Endothelial cell of umbilical vein (primary cell): Measurements from ENCODE around the gene RNF150. TPM values are rescaled to one million over a fixed set of nuclear protein-coding genes. Genes with fewer than 3 reads are reported as not detected.

Experiments
- BruUV-seq: library from RNA; stranded (reverse); fragments of 400-500 nt; replicated peaks from 2 replicates; lab custom pipeline; 2021; lab: Mats Ljungman, UMichigan
- CTCF ChIA-PET: fragments of 300-600, 350-600 bp; sonication (Branson Sonifier 250); formaldehyde crosslinking; loops from one replicate; lab custom pipeline; 2021; ENCODE audit warnings: antibody characterized with exemption, inconsistent platforms; lab: Charles Lee
- POLR2A ChIA-PET: fragments of 300-600, 350-600 bp; sonication (Branson Sonifier 250); formaldehyde crosslinking; loops from one replicate; lab custom pipeline; 2021; ENCODE audit warnings: antibody characterized with exemption, inconsistent platforms; lab: Charles Lee
- DNase-seq: peaks from one replicate; pipeline ENCODE4 v3.0.0-alpha.2; 2011; ENCODE audit warnings: low read depth, low spot score
- FAIRE-seq: peaks from 2 replicates; lab custom pipeline; 2011; peaks lifted over from hg19 to GRCh38; lab: Jason Lieb, UNC
- H2AFZ ChIP-seq: 2 replicates; pipeline ENCODE4 v1.6.0; 2012; ENCODE audit warnings: low read depth, low read length, control low read depth, inconsistent platforms
- H3K27ac ChIP-seq: 2 replicates; pipeline ENCODE4 v1.5.1; 2011; ENCODE audit warnings: low read depth, mild to moderate bottlenecking, control low read depth, low read length, moderate library complexity; ENCODE audit not compliant: insufficient read depth
- H3K27me3 ChIP-seq, 2 experiments: 2 replicates each; pipeline versions ENCODE4 v1.6.0 to v1.6.1; 2011; ENCODE audit warnings: low read length in 2 of 2, mixed read lengths in 1 of 2; ENCODE audit not compliant: control insufficient read depth in 2 of 2, insufficient read depth in 2 of 2
- H3K36me3 ChIP-seq, 2 experiments: 2 replicates in 1 of 2; 3 replicates in 1 of 2; pipeline ENCODE4 v1.5.1; 2011; ENCODE audit warnings: low read length in 2 of 2, mild to moderate bottlenecking in 1 of 2, moderate library complexity in 1 of 2; ENCODE audit not compliant: control insufficient read depth in 2 of 2, insufficient read depth in 2 of 2; ENCODE audit errors: extremely low read depth in 1 of 2
- H3K4me1 ChIP-seq: 3 replicates; pipeline ENCODE4 v1.5.1; 2011; ENCODE audit warnings: mild to moderate bottlenecking, low read length; ENCODE audit not compliant: control insufficient read depth, insufficient read depth; ENCODE audit errors: extremely low read depth
- H3K4me2 ChIP-seq: 2 replicates; pipeline ENCODE4 v1.6.1; 2011; ENCODE audit warnings: low read length, control low read depth, mixed read lengths; ENCODE audit not compliant: insufficient read depth
- H3K4me3 ChIP-seq, 3 experiments: fragments of 200-600 bp in 1 of 3; sonication (generic), shearing (Covaris generic) in 1 of 3; replicated peaks in 1 of 3; 2 replicates each; pipeline ENCODE4 v1.5.1; 2011 to 2016; ENCODE audit warnings: control low read depth in 3 of 3, low read length in 3 of 3, mild to moderate bottlenecking in 2 of 3, inconsistent platforms in 1 of 3, low read depth in 1 of 3, moderate library complexity in 1 of 3; ENCODE audit not compliant: insufficient read depth in 1 of 3
- H3K79me2 ChIP-seq: 2 replicates; pipeline ENCODE4 v1.6.0; 2012; ENCODE audit warnings: low read length, inconsistent platforms; ENCODE audit not compliant: control insufficient read depth, insufficient read depth
- H3K9ac ChIP-seq: replicated peaks from 2 replicates; pipeline ENCODE3; 2011; ENCODE audit warnings: low read length, control low read depth; ENCODE audit not compliant: insufficient read depth; ENCODE audit errors: extremely low read depth
- H3K9me1 ChIP-seq: replicated peaks from 3 replicates; pipeline ENCODE4 v1.6.0; 2011; ENCODE audit warnings: mild to moderate bottlenecking, low read length; ENCODE audit not compliant: control insufficient read depth, insufficient read depth; ENCODE audit errors: extremely low read depth
- H3K9me3 ChIP-seq: replicated peaks from 2 replicates; pipeline ENCODE4 v1.5.1; 2012; ENCODE audit warnings: low read length, inconsistent platforms; ENCODE audit not compliant: control insufficient read depth, insufficient read depth
- H4K20me1 ChIP-seq: replicated peaks from 2 replicates; pipeline ENCODE3; 2011; ENCODE audit warnings: mild to moderate bottlenecking, low read length; ENCODE audit not compliant: control insufficient read depth, insufficient read depth; ENCODE audit errors: extremely low read depth
- EZH2 ChIP-seq: IDR thresholded peaks from 2 replicates; pipeline ENCODE4 v1.6.1; 2012; ENCODE audit warnings: borderline replicate concordance, low read depth, mild to moderate bottlenecking, moderate library complexity, low read length, inconsistent platforms; ENCODE audit not compliant: severe bottlenecking
- FOS ChIP-seq: IDR thresholded peaks from 2 replicates; pipeline ENCODE4 v1.6.1; 2011; ENCODE audit warnings: mild to moderate bottlenecking, low read length, moderate library complexity, borderline replicate concordance; ENCODE audit not compliant: insufficient read depth
- GATA2 ChIP-seq: IDR thresholded peaks from 2 replicates; pipeline ENCODE4 v1.7.0; 2011; ENCODE audit warnings: low read depth, mild to moderate bottlenecking, moderate library complexity, mixed read lengths, low read length; ENCODE audit not compliant: insufficient read length, insufficient read depth
- JUN ChIP-seq: IDR thresholded peaks from 2 replicates; pipeline ENCODE4 v1.6.1; 2011; ENCODE audit warnings: borderline replicate concordance, low read depth; ENCODE audit not compliant: insufficient read length, insufficient read depth
- MAX ChIP-seq: IDR thresholded peaks from 2 replicates; pipeline ENCODE4 v1.6.1; 2011; ENCODE audit not compliant: insufficient read depth, insufficient read length
- MYC ChIP-seq: IDR thresholded peaks from one replicate; pipeline ENCODE4 v1.6.1; 2011; ENCODE audit warnings: mild to moderate bottlenecking, low read depth, low read length
- POLR2A ChIP-seq: IDR thresholded peaks from 2 replicates; pipeline ENCODE4 v1.6.1; 2012; ENCODE audit warnings: low read depth, mild to moderate bottlenecking, control low read depth, low read length
- POLR2AphosphoS5 ChIP-seq: IDR thresholded peaks from 2 replicates; pipeline ENCODE4 v1.6.1; 2012; ENCODE audit warnings: low read depth, mild to moderate bottlenecking, control low read depth, low read length, moderate library complexity; ENCODE audit not compliant: insufficient read depth
- dilution Hi-C: fragments of 300-500 bp; cut with MboI; formaldehyde crosslinking; loops from one replicate; pipeline ENCODE4 v1.15.0; 2019; ENCODE audit warnings: low sequenced_read_pairs; ENCODE audit not compliant: extremely low pct_ligation_motif_present
- intact Hi-C: fragments of 100-400 bp; cut with micrococcal nuclease; formaldehyde crosslinking; loops from one replicate; pipeline ENCODE4 v1.10.0; 2022
- polyA plus RNA-seq, 4 experiments: library from polyadenylated mRNA; depleted of rRNA in 3 of 4; stranded (reverse) in 3 of 4; unstranded in 1 of 4; fragments of >200 nt; gene quantifications; 2 replicates each; pipeline versions ENCODE4 v1.2.1 to v1.2.3, GENCODE V29; 2011 to 2012; ENCODE audit warnings: missing spikeins in 1 of 4
- total RNA-seq: library from RNA; stranded (reverse); gene quantifications from 2 replicates; pipeline ENCODE4 v1.2.3, GENCODE V29; 2021
- TF ChIP-seq, protein P1 (sequence below), 2 donors: IDR thresholded peaks; 1 replicate in 1 of 2; 2 replicates in 1 of 2; pipeline ENCODE4 v1.5.1; 2011; ENCODE audit warnings: low read length in 2 of 2, mild to moderate bottlenecking in 2 of 2, moderate library complexity in 2 of 2, control low read depth in 1 of 2, inconsistent platforms in 1 of 2, low read depth in 1 of 2; ENCODE audit not compliant: insufficient read depth in 1 of 2; ENCODE audit errors: extremely low read depth in 1 of 2

RNF150 gene
- total and polyA plus RNA-seq, 2 donors (not counting 3 experiments of a cell fraction or from before 2014, with no cell fraction given), result 0.33 to 0.35 TPM

DNA sequence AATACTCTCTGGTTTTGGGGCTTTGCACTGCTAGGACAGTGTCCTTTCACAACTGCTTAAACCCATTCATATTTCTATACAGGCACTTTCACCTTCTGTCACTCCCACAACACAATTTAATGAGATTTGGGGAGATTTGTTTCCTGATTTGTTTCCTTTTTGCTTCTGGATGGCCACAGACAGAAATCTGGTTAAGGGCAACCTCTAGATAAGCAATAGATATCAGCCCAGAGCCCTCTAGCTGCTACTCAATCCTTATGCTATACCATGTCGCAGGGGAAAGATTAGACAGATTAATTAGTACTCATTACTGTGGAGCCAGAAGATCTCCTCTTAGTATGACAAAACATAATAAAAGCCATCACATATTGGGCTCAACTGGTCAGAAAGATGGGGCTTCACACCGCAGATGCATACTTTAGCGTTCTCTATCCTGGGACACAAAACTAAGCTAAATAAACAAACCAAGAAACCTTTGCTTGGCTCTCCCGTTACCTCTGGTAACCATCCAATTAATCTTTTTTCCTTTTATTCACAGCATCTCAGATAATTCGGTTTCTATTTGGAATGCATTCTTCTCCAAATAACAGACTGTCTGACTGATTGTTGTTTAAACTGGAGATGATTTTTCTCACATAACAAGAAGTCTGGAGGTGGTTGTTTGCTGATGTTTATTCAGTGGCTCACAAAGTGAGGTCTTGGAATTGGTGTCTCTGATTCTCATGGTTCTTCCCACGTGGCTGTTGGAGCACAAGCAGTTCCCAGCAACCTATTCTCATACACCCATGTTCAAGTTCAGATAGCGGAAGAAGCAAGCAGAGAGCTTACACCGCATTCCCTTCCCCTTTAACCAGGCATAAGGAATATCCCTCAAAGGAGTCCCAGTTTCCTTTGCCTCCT, 46.5 kb upstream of the RNF150 start:
- Histone ChIP-seq H3K9ac (no peak overlapping the region), H4K20me1 (no peaks in the 10 kb centered on the region), H3K4me1 (no peaks in the 10 kb centered on the region), H3K79me2 (no peaks in the 10 kb centered on the region), H3K9me3 (no peaks in the 10 kb centered on the region), H3K27ac (no peak overlapping the region), H3K4me3 (no peak overlapping the region), H3K4me2 (no peak overlapping the region), H3K9me1 (no peaks in the 10 kb centered on the region), H2AFZ (no peak overlapping the region), H3K27me3 (no peaks in the 10 kb centered on the region), H3K36me3 (no peaks in the 10 kb centered on the region)
- FAIRE-seq (no peak), DNase-seq (no peak)
- dilution Hi-C loops, result no loop called here
- TF ChIP-seq MAX (no peak), FOS (no peak), POLR2A (no peak), EZH2 (no peak), MYC (no peak), GATA2 (no peak), JUN (no peak), POLR2AphosphoS5 (no peak)
- TF ChIP-seq, protein P1, sequence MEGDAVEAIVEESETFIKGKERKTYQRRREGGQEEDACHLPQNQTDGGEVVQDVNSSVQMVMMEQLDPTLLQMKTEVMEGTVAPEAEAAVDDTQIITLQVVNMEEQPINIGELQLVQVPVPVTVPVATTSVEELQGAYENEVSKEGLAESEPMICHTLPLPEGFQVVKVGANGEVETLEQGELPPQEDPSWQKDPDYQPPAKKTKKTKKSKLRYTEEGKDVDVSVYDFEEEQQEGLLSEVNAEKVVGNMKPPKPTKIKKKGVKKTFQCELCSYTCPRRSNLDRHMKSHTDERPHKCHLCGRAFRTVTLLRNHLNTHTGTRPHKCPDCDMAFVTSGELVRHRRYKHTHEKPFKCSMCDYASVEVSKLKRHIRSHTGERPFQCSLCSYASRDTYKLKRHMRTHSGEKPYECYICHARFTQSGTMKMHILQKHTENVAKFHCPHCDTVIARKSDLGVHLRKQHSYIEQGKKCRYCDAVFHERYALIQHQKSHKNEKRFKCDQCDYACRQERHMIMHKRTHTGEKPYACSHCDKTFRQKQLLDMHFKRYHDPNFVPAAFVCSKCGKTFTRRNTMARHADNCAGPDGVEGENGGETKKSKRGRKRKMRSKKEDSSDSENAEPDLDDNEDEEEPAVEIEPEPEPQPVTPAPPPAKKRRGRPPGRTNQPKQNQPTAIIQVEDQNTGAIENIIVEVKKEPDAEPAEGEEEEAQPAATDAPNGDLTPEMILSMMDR (IDR thresholded peaks at IDR 0.05; ENCODE audit: extremely low read depth in 1 of 2, insufficient read depth in 1 of 2, low read depth in 1 of 2, low read length in 2 of 2), result no peak
- no TSS peak for BruUV-seq
- CTCF ChIA-PET, result interaction anchor here (1.2 kb wide), 1 partner anchor 11 kb away, joined by 3 read pairs; no protein-coding TSS in a partner anchor
- intact Hi-C loops, result no loop called here
- POLR2A ChIA-PET, result no interaction called here
